ENCODE data around the gene PIK3R1.

- TF ChIP-seq CTCF (optimal IDR thresholded peaks at IDR 0.05 in 1 of 3, IDR thresholded peaks at IDR 0.05 in 1 of 3, conservative IDR thresholded peaks at IDR 0.05 in 1 of 3; ENCODE audit: extremely low read depth in 1 of 3, insufficient read depth in 2 of 3, low read length in 3 of 3), result no peak
- TF ChIP-seq EZH2 (IDR thresholded peaks at IDR 0.05; ENCODE audit: low read length), result no peak
Measured at GRCh38 chr5:68187268-68188055, 28.1 kb upstream of the PIK3R1 start.

All from keratinocyte (primary cell).